GM12878 (cell line): Measurements from ENCODE around the gene ZDHHC22. TPM values are rescaled to one million over a fixed set of nuclear protein-coding genes. Genes with fewer than 3 reads are reported as not detected.

Source experiments
- ATAC-seq: fragments of 200-7000 bp; cut with Tn5 transposase; 3 replicates; pipeline ENCODE4 v1.9.1; 2020; ENCODE audit warnings: mild to moderate bottlenecking, moderate library complexity
- BruUV-seq: library from RNA; stranded (reverse); fragments of 400-500 nt; replicated peaks from 2 replicates; lab custom pipeline; 2021; lab: Mats Ljungman, UMichigan
- CTCF ChIA-PET: fragments of 300-600 bp; sonication (Branson Sonifier 250); formaldehyde crosslinking; extraction: SDS; loops from one replicate; lab custom pipeline; 2021; ENCODE audit warnings: inconsistent platforms; lab: Yijun Ruan, JAX
- POLR2A ChIA-PET: fragments of 350-600 bp; formaldehyde crosslinking; extraction: SDS; loops from one replicate; lab custom pipeline; 2021; ENCODE audit warnings: inconsistent platforms; lab: Charles Lee
- RAD21 ChIA-PET: fragments of 300-600 bp; sonication (Branson Sonifier 250); formaldehyde crosslinking; loops from one replicate; lab custom pipeline; 2023; ENCODE audit warnings: antibody characterized with exemption; ENCODE audit not compliant: unreplicated experiment; lab: Charles Lee
- SMC1A ChIA-PET: fragments of 300-600 bp; sonication (Branson Sonifier 250); formaldehyde crosslinking; loops from one replicate; lab custom pipeline; 2023; ENCODE audit not compliant: unreplicated experiment, uncharacterized antibody; lab: Charles Lee
- DNase-seq: peaks from one replicate; pipeline ENCODE4 v3.0.0-alpha.2; 2011; ENCODE audit warnings: low read depth, low spot score
- FAIRE-seq: peaks from 3 replicates; lab custom pipeline; 2011; peaks lifted over from hg19 to GRCh38; lab: Jason Lieb, UNC
- H2AFZ ChIP-seq: 2 replicates; pipeline ENCODE4 v1.6.0; 2011; ENCODE audit warnings: low read depth, low read length, control low read depth; ENCODE audit not compliant: control insufficient read depth
- H3K27ac ChIP-seq: 2 replicates; pipeline ENCODE4 v1.5.1; 2011; ENCODE audit warnings: control low read depth; ENCODE audit not compliant: control insufficient read depth, insufficient read depth
- H3K27me3 ChIP-seq, 2 experiments: replicated peaks in 1 of 2; 2 replicates each; pipeline versions ENCODE4 v1.6.0 to v1.6.1; 2011; ENCODE audit warnings: low read length in 1 of 2; ENCODE audit not compliant: control insufficient read depth in 2 of 2, insufficient read depth in 2 of 2
- H3K36me3 ChIP-seq, 2 experiments: 2 replicates each; pipeline ENCODE4 v1.5.1; 2011; ENCODE audit warnings: low read length in 1 of 2; ENCODE audit not compliant: control insufficient read depth in 2 of 2, insufficient read depth in 2 of 2
- H3K4me1 ChIP-seq: 2 replicates; pipeline ENCODE4 v1.6.1; 2011; ENCODE audit warnings: mild to moderate bottlenecking, low read length, moderate library complexity, mixed read lengths; ENCODE audit not compliant: control insufficient read depth, insufficient read depth
- H3K4me2 ChIP-seq: 2 replicates; pipeline ENCODE4 v1.6.0; 2011; ENCODE audit warnings: control low read depth; ENCODE audit not compliant: control insufficient read depth, insufficient read depth
- H3K4me3 ChIP-seq: fragments of 200-600 bp; sonication (generic); 2 replicates; pipeline ENCODE4 v1.5.1; 2016
- H3K79me2 ChIP-seq: 2 replicates; pipeline ENCODE4 v1.6.0; 2011; ENCODE audit warnings: low read length; ENCODE audit not compliant: control insufficient read depth, insufficient read depth
- H3K9ac ChIP-seq: 2 replicates; pipeline ENCODE4 v1.8.0; 2011; ENCODE audit warnings: low read length, control low read depth, mixed read lengths; ENCODE audit not compliant: control insufficient read depth, insufficient read depth
- H3K9me3 ChIP-seq: replicated peaks from 3 replicates; pipeline ENCODE4 v1.5.1; 2011; ENCODE audit warnings: mild to moderate bottlenecking, low read length; ENCODE audit not compliant: control insufficient read depth, insufficient read depth
- H4K20me1 ChIP-seq: 2 replicates; pipeline ENCODE4 v1.6.0; 2011; ENCODE audit not compliant: control insufficient read depth, insufficient read depth
- ELK1 ChIP-seq: IDR thresholded peaks from 2 replicates; pipeline ENCODE4 v1.6.1; 2012; ENCODE audit warnings: low read depth, low read length, improper control_type of control experiment
- HDGF ChIP-seq: fragments of 450-650 bp; IDR thresholded peaks from 2 replicates; pipeline ENCODE4 v1.6.1; 2016; ENCODE audit warnings: antibody characterized with exemption
- IKZF1 ChIP-seq: fragments of 450-650 bp; conservative IDR thresholded peaks from 2 replicates; pipeline ENCODE4 v1.6.1; 2017; ENCODE audit warnings: antibody characterized with exemption, mild to moderate bottlenecking
- KLF5 ChIP-seq: fragments of 450-650 bp; IDR thresholded peaks from 2 replicates; pipeline ENCODE4 v1.6.1; 2014; ENCODE audit warnings: mild to moderate bottlenecking; ENCODE audit not compliant: partially characterized antibody
- RELB ChIP-seq: fragments of 450-650 bp; IDR thresholded peaks from 2 replicates; pipeline ENCODE4 v1.6.1; 2017; ENCODE audit warnings: low read depth, mild to moderate bottlenecking, moderate library complexity
- USF1 ChIP-seq: IDR thresholded peaks from 2 replicates; pipeline ENCODE4 v1.6.1; 2011; ENCODE audit warnings: borderline replicate concordance, low read depth, mild to moderate bottlenecking, moderate library complexity, mixed read lengths, low read length; ENCODE audit not compliant: insufficient read depth; ENCODE audit errors: extremely low read length
- ZBED1 ChIP-seq: IDR thresholded peaks from 2 replicates; pipeline ENCODE4 v1.6.1; 2016; ENCODE audit warnings: borderline replicate concordance
- ZZZ3 ChIP-seq: IDR thresholded peaks from 2 replicates; pipeline ENCODE4 v1.6.1; 2011; ENCODE audit warnings: low read depth; ENCODE audit not compliant: control insufficient read depth, insufficient read length
- WGBS: methylation state at CpG from one replicate; pipeline ENCODE4 v1.1.6; 2016; ENCODE audit warnings: low lambda C conversion rate; ENCODE audit not compliant: insufficient replicate concordance, insufficient coverage; ENCODE audit errors: missing lambda C conversion rate; 5-methylcytosine and 5-hydroxymethylcytosine counted together
- in situ Hi-C: fragments of 300-500 bp; cut with MboI; formaldehyde crosslinking; loops from 9 replicates; pipeline ENCODE4 v1.14.3; 2018; ENCODE audit warnings: mixed read lengths
- intact Hi-C: fragments of 100-400 bp; cut with micrococcal nuclease; formaldehyde crosslinking; loops from one replicate; pipeline ENCODE4 v1.14.2; 2022; ENCODE audit not compliant: unreplicated experiment
- polyA plus RNA-seq, 11 experiments: library from polyadenylated mRNA; depleted of rRNA in 4 of 11; unstranded in 6 of 11; stranded (reverse) in 5 of 11; fragments of >200 nt; fragmentation: Nextera tagmentation in 4 of 11; fragmentation: Illumina TruSeq in 1 of 11; extraction: Ambion mirVana in 4 of 11; extraction: Trizol in 1 of 11; gene quantifications; 1 replicate in 1 of 11; 2 replicates in 10 of 11; pipeline versions ENCODE4 v1.2.1 to v1.2.3, GENCODE V29; 2011 to 2016; ENCODE audit warnings: inconsistent platforms in 2 of 11, missing spikeins in 2 of 11, low read depth in 1 of 11
- total RNA-seq, 4 experiments: library from RNA; depleted of rRNA in 3 of 4; stranded (reverse); fragments of >200 nt in 3 of 4; fragmentation: Illumina TruSeq in 1 of 4; extraction: Trizol in 1 of 4; gene quantifications; 2 replicates each; pipeline versions ENCODE4 v1.2.1 to v1.2.3, GENCODE V29; 2013 to 2021
- TF ChIP-seq, protein P1 (sequence below): fragments of 450-650 bp; formaldehyde crosslinking; IDR thresholded peaks from 2 replicates; pipeline ENCODE4 v1.4.0; 2020; ENCODE audit warnings: mild to moderate bottlenecking, moderate library complexity

Gene ZDHHC22
- total and polyA plus RNA-seq, 10 of the 15 experiments (the other 5 are each of a cell fraction or from before 2014, with no cell fraction given), result 0.06 TPM; not detected in 9

GRCh38 chr14:77190977-77191376 lies 49.4 kb upstream of the ZDHHC22 start:
- ChIA-PET RAD21 (no interaction called here), CTCF (interaction anchor here (0.9 to 2.9 kb wide), 2 partner anchors 22 to 125 kb away, joined by 3 to 13 read pairs; no protein-coding TSS in a partner anchor), SMC1A (interaction anchor here (0.6 to 1.6 kb wide), 2 partner anchors 39 to 41 kb away, joined by 3 read pairs; no protein-coding TSS in a partner anchor), POLR2A (no interaction called here)
- H2AFZ ChIP-seq, result no peak overlapping the region
- H3K79me2 ChIP-seq, result no peaks in the 10 kb centered on the region
- FAIRE-seq (no peak), ATAC-seq (no peak), DNase-seq (no peak)
- no peak overlapping the region for H3K4me3 ChIP-seq
- in situ Hi-C loops, result no loop called here
- intact Hi-C loops, result no loop called here
- H3K4me1 ChIP-seq, result no peaks in the 10 kb centered on the region
- BruUV-seq, result no TSS peak
- no peak overlapping the region for H3K4me2 ChIP-seq
- H3K27me3 ChIP-seq, result peaks cover 0 to 1% of the 10 kb centered on the region in 2 experiments; a peak in 2 of 4 replicates
- no peaks in the 10 kb centered on the region for H3K36me3 ChIP-seq
- 72% methylated on average over 1 of the region's 1 CpG for WGBS
- H3K9me3 ChIP-seq, result no peaks in the 10 kb centered on the region
- H3K27ac ChIP-seq, result no peak overlapping the region
- no peaks in the 10 kb centered on the region for H4K20me1 ChIP-seq
- H3K9ac ChIP-seq, result no peak overlapping the region
- no peak for TF ChIP-seq ZBED1
- no peak for TF ChIP-seq HDGF
- no peak for TF ChIP-seq KLF5

DNA sequence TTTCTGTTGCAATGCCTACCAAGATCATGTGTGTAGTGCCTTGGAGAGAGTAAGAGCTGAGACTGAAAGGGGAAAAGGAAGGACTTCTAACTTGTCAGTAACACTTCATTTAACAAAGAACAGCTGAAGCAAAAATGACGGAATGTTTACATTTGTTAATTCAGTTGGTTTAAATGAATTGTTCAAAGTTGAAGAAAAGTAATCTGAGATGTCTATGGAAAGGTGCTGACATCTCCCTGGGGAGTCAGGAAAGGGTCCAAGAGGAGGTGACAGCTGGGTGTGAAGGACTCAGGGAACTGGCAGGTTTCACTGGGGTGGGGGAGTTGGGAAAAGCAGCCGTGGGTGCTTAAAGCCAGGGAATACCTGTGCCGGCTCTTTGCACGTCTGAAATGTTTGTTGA lies 47.9 kb upstream of the ZDHHC22 start:
- FAIRE-seq, result no peak
- CTCF ChIA-PET, result interaction anchor here (0.7 to 2.9 kb wide), 4 partner anchors 12 to 40 kb away, joined by 3 to 13 read pairs (median 4); no protein-coding TSS in a partner anchor
- BruUV-seq, result no TSS peak
- no peak overlapping the region for H3K4me2 ChIP-seq
- H3K9ac ChIP-seq, result no peak overlapping the region
- no peak for DNase-seq
- RAD21 ChIA-PET, result no interaction called here
- no peaks in the 10 kb centered on the region for H3K9me3 ChIP-seq
- POLR2A ChIA-PET, result no interaction called here
- no peak overlapping the region for H2AFZ ChIP-seq
- H4K20me1 ChIP-seq, result no peaks in the 10 kb centered on the region
- in situ Hi-C loops, result no loop called here
- WGBS, result 47% methylated on average over 4 of the region's 4 CpGs
- H3K4me3 ChIP-seq, result no peak overlapping the region
- H3K36me3 ChIP-seq, result no peaks in the 10 kb centered on the region
- no peak for ATAC-seq
- intact Hi-C loops, result no loop called here
- H3K27ac ChIP-seq, result no peak overlapping the region
- H3K4me1 ChIP-seq, result peaks cover 2% of the 10 kb centered on the region
- no peaks in the 10 kb centered on the region for H3K79me2 ChIP-seq
- peaks cover 0 to 1% of the 10 kb centered on the region in 2 experiments; a peak in 1 of 4 replicates for H3K27me3 ChIP-seq
- SMC1A ChIA-PET, result interaction anchor here (1.6 to 1.7 kb wide), 2 partner anchors 37 to 38 kb away, joined by 3 to 4 read pairs; no protein-coding TSS in a partner anchor
- TF ChIP-seq RELB, result no peak
- no peak for TF ChIP-seq ELK1
- TF ChIP-seq IKZF1, result no peak
- TF ChIP-seq ZZZ3, result no peak
- TF ChIP-seq USF1, result no peak
- TF ChIP-seq, protein P1, sequence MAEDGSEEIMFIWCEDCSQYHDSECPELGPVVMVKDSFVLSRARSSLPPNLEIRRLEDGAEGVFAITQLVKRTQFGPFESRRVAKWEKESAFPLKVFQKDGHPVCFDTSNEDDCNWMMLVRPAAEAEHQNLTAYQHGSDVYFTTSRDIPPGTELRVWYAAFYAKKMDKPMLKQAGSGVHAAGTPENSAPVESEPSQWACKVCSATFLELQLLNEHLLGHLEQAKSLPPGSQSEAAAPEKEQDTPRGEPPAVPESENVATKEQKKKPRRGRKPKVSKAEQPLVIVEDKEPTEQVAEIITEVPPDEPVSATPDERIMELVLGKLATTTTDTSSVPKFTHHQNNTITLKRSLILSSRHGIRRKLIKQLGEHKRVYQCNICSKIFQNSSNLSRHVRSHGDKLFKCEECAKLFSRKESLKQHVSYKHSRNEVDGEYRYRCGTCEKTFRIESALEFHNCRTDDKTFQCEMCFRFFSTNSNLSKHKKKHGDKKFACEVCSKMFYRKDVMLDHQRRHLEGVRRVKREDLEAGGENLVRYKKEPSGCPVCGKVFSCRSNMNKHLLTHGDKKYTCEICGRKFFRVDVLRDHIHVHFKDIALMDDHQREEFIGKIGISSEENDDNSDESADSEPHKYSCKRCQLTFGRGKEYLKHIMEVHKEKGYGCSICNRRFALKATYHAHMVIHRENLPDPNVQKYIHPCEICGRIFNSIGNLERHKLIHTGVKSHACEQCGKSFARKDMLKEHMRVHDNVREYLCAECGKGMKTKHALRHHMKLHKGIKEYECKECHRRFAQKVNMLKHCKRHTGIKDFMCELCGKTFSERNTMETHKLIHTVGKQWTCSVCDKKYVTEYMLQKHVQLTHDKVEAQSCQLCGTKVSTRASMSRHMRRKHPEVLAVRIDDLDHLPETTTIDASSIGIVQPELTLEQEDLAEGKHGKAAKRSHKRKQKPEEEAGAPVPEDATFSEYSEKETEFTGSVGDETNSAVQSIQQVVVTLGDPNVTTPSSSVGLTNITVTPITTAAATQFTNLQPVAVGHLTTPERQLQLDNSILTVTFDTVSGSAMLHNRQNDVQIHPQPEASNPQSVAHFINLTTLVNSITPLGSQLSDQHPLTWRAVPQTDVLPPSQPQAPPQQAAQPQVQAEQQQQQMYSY (CRISPR knock-in tag), result no peak
